IMR-90 (cell line): Measurements from ENCODE around the gene NDUFAF4. TPM values are rescaled to one million over a fixed set of nuclear protein-coding genes. Genes with fewer than 3 reads are reported as not detected.

Source experiments
- ATAC-seq: fragments of 200-7000 bp; cut with Tn5 transposase; 2 replicates; pipeline ENCODE4 v1.9.1; 2020; ENCODE audit warnings: low read depth, mild to moderate bottlenecking, moderate library complexity
- BruUV-seq: library from RNA; stranded (reverse); fragments of 400-500 nt; replicated peaks from 2 replicates; lab custom pipeline; 2021; lab: Mats Ljungman, UMichigan
- CTCF ChIA-PET: fragments of 300-600 bp; formaldehyde crosslinking; extraction: SDS; loops from one replicate; lab custom pipeline; 2021; ENCODE audit warnings: antibody characterized with exemption; lab: Yijun Ruan, JAX
- POLR2A ChIA-PET: fragments of 300-600 bp; sonication (Branson Sonifier 250); formaldehyde crosslinking; loops from one replicate; lab custom pipeline; 2022; ENCODE audit warnings: antibody characterized with exemption; ENCODE audit not compliant: unreplicated experiment; lab: Charles Lee
- DNase-seq: peaks from one replicate; pipeline ENCODE4 v3.0.0; 2013
- H2AFZ ChIP-seq: replicated peaks from 2 replicates; pipeline ENCODE3; 2013; ENCODE audit warnings: low read length, mild to moderate bottlenecking; ENCODE audit not compliant: poor library complexity
- H2AK5ac ChIP-seq: 2 replicates; pipeline ENCODE4 v1.6.1; 2013; ENCODE audit warnings: low read depth, low read length, inconsistent platforms
- H2AK9ac ChIP-seq: replicated peaks from 2 replicates; pipeline ENCODE3; 2013; ENCODE audit warnings: mild to moderate bottlenecking, low read depth, low read length, moderate library complexity; ENCODE audit not compliant: poor library complexity
- H2BK120ac ChIP-seq: 2 replicates; pipeline ENCODE4 v1.6.1; 2013; ENCODE audit warnings: low read depth, low read length, inconsistent platforms
- H2BK15ac ChIP-seq: 3 replicates; pipeline ENCODE4 v1.6.1; 2013; ENCODE audit warnings: low read depth, low read length, inconsistent platforms
- H2BK20ac ChIP-seq: 2 replicates; pipeline ENCODE4 v1.6.1; 2013; ENCODE audit warnings: low read depth, mild to moderate bottlenecking, inconsistent platforms, low read length, moderate library complexity
- H2BK5ac ChIP-seq: 2 replicates; pipeline ENCODE4 v1.6.1; 2013; ENCODE audit warnings: mild to moderate bottlenecking, low read depth, low read length, inconsistent platforms; ENCODE audit not compliant: poor library complexity, severe bottlenecking
- H3K14ac ChIP-seq: replicated peaks from 2 replicates; pipeline ENCODE4 v1.6.1; 2013; ENCODE audit warnings: low read depth, low read length, inconsistent platforms
- H3K18ac ChIP-seq: 2 replicates; pipeline ENCODE4 v1.6.1; 2013; ENCODE audit warnings: low read depth, low read length, control low read depth
- H3K23ac ChIP-seq: 2 replicates; pipeline ENCODE4 v1.6.1; 2013; ENCODE audit warnings: low read depth, low read length, inconsistent platforms
- H3K27ac ChIP-seq: 2 replicates; pipeline ENCODE4 v1.5.1; 2013; ENCODE audit warnings: mild to moderate bottlenecking, control low read depth, low read length; ENCODE audit not compliant: insufficient read depth
- H3K27me3 ChIP-seq: 2 replicates; pipeline ENCODE4 v1.6.1; 2013; ENCODE audit warnings: low read length; ENCODE audit not compliant: control insufficient read depth, insufficient read depth
- H3K36me3 ChIP-seq: 2 replicates; pipeline ENCODE4 v1.6.1; 2013; ENCODE audit warnings: low read length, mixed read lengths; ENCODE audit not compliant: control insufficient read depth, insufficient read depth
- H3K4ac ChIP-seq: 2 replicates; pipeline ENCODE4 v1.6.1; 2013; ENCODE audit warnings: low read depth, low read length, inconsistent platforms
- H3K4me1 ChIP-seq: 2 replicates; pipeline ENCODE4 v1.6.1; 2013; ENCODE audit warnings: low read length, mixed read lengths; ENCODE audit not compliant: control insufficient read depth, insufficient read depth
- H3K4me2 ChIP-seq: 2 replicates; pipeline ENCODE4 v1.6.1; 2013; ENCODE audit warnings: low read depth, mild to moderate bottlenecking, control low read depth, low read length, moderate library complexity
- H3K4me3 ChIP-seq: 2 replicates; pipeline ENCODE4 v1.5.1; 2013; ENCODE audit warnings: low read depth, mild to moderate bottlenecking, control low read depth, low read length, moderate library complexity; ENCODE audit not compliant: insufficient read depth
- H3K56ac ChIP-seq: 2 replicates; pipeline ENCODE4 v1.6.1; 2013; ENCODE audit warnings: low read length, inconsistent platforms; ENCODE audit not compliant: insufficient read depth; ENCODE audit errors: extremely low read depth
- H3K79me1 ChIP-seq, 2 experiments: 2 replicates each; pipeline ENCODE4 v1.6.1; 2013; ENCODE audit warnings: low read length in 2 of 2, inconsistent platforms in 1 of 2, low read depth in 1 of 2
- H3K9ac ChIP-seq: 2 replicates; pipeline ENCODE4 v1.6.1; 2013; ENCODE audit warnings: low read depth, low read length, control low read depth
- H3K9me1 ChIP-seq: 2 replicates; pipeline ENCODE4 v1.6.1; 2013; ENCODE audit warnings: low read length, inconsistent platforms; ENCODE audit not compliant: insufficient read depth
- H3K9me3 ChIP-seq: 2 replicates; pipeline ENCODE4 v1.6.1; 2013; ENCODE audit warnings: low read length; ENCODE audit not compliant: control insufficient read depth, insufficient read depth
- H4K20me1 ChIP-seq: 2 replicates; pipeline ENCODE4 v1.6.1; 2013; ENCODE audit warnings: low read length, inconsistent platforms; ENCODE audit not compliant: insufficient read depth
- H4K5ac ChIP-seq: 2 replicates; pipeline ENCODE4 v1.6.1; 2013; ENCODE audit warnings: mild to moderate bottlenecking, low read depth, low read length, control low read depth
- H4K8ac ChIP-seq, 2 experiments: 2 replicates each; pipeline ENCODE4 v1.6.1; 2013; ENCODE audit warnings: low read depth in 2 of 2, low read length in 2 of 2, control low read depth in 1 of 2, inconsistent platforms in 1 of 2
- H4K91ac ChIP-seq: 2 replicates; pipeline ENCODE4 v1.6.1; 2013; ENCODE audit warnings: low read depth, low read length, inconsistent platforms; ENCODE audit not compliant: insufficient read depth
- SMC3 ChIP-seq: fragments of 150-350 bp; IDR thresholded peaks from 2 replicates; pipeline ENCODE4 v1.6.1; 2016; ENCODE audit warnings: low read depth, mild to moderate bottlenecking, antibody characterized with exemption, low read length, moderate library complexity
- WGBS, 2 experiments: methylation state at CpG; one replicate each; pipeline versions ENCODE4 v1.1.5 to v1.1.7; 2013; ENCODE audit warnings: missing lambda C conversion rate in 2 of 2; ENCODE audit not compliant: insufficient read length in 1 of 2; ENCODE audit errors: extremely low coverage in 2 of 2; 5-methylcytosine and 5-hydroxymethylcytosine counted together
- dilution Hi-C: fragments of 300-500 bp; cut with HindIII; formaldehyde crosslinking; loops from one replicate; pipeline ENCODE4 v1.14.3; 2018; ENCODE audit warnings: low sequenced_read_pairs; ENCODE audit not compliant: unreplicated experiment
- in situ Hi-C: fragments of 300-500 bp; cut with MboI; formaldehyde crosslinking; loops from 3 replicates; pipeline ENCODE4 v1.14.3; 2019; ENCODE audit warnings: low sequenced_read_pairs, inconsistent platforms, mixed read lengths
- intact Hi-C: fragments of 100-400 bp; cut with micrococcal nuclease; formaldehyde crosslinking; loops from 2 replicates; pipeline ENCODE4 v1.10.0; 2022
- polyA plus RNA-seq, 3 experiments: library from polyadenylated mRNA; depleted of rRNA; stranded (reverse); fragments of >200 nt; gene quantifications; 2 replicates each; pipeline ENCODE4 v1.2.3, GENCODE V29; 2012; ENCODE audit warnings: low replicate concordance in 1 of 3
- total RNA-seq: library from RNA; depleted of rRNA; stranded (reverse); fragments of >200 nt; gene quantifications from 2 replicates; pipeline ENCODE4 v1.2.3, GENCODE V29; 2012

Gene NDUFAF4
- total and polyA plus RNA-seq, 2 of the 4 experiments (the other 2 are of a cell fraction) = 6.3 to 13.4 TPM

DNA sequence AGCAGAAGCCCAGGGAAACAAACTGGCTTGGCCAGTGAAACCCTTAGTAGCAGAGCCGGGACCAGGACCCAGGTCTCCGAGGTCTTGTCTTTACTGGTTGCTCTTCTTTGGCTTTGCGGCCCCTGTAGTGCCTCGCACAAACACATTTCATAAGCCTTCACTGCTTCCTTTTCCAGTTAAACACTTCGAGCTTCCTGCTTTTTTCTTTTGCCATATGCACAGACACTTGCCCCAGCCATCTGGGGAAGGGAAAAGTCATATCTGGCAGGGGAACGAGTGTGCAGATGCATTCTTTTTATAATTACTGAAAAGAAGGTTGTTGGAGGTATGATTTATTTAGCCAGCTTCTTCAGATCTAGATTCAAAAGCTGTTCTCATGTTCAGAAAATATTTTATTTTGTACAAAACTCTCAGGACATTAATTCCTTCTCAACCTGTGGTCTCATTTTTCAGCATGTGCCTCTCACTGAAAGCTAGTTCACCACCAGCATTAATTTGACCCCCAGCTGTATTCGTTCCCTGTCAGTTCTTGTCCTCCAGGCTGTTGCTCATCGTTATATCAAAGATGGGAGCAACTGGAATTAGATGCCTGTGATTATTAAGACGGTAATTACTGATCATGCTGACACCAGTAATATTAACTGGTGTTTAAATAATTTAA is 46.0 kb upstream of the NDUFAF4 start:
- H3K18ac ChIP-seq = no peak overlapping the region
- no peak overlapping the region for H3K56ac ChIP-seq
- H4K8ac ChIP-seq = no peak overlapping the region
- no peaks in the 10 kb centered on the region for H3K9me1 ChIP-seq
- H3K4me3 ChIP-seq = no peak overlapping the region
- CTCF ChIA-PET = no interaction called here
- no peak overlapping the region for H2AK9ac ChIP-seq
- no peak overlapping the region for H3K23ac ChIP-seq
- no peaks in the 10 kb centered on the region for H3K79me1 ChIP-seq
- no peak overlapping the region for H4K5ac ChIP-seq
- in situ Hi-C loops = no loop called here
- H3K4me2 ChIP-seq = no peak overlapping the region
- dilution Hi-C loops = no loop called here
- no peaks in the 10 kb centered on the region for H3K4me1 ChIP-seq
- ATAC-seq (no peak), DNase-seq (no peak)
- no peak overlapping the region for H3K14ac ChIP-seq
- H2BK20ac ChIP-seq = no peak overlapping the region
- TF ChIP-seq SMC3 = no peak
- POLR2A ChIA-PET = no interaction called here
- no peak overlapping the region for H3K9ac ChIP-seq
- H4K20me1 ChIP-seq = no peaks in the 10 kb centered on the region
- no peaks in the 10 kb centered on the region for H3K9me3 ChIP-seq
- intact Hi-C loops = no loop called here
- H2AFZ ChIP-seq = no peak overlapping the region
- H2BK5ac ChIP-seq = no peak overlapping the region
- H4K91ac ChIP-seq = no peak overlapping the region
- H2BK120ac ChIP-seq = no peak overlapping the region
- no peaks in the 10 kb centered on the region for H3K27me3 ChIP-seq
- H3K36me3 ChIP-seq = no peaks in the 10 kb centered on the region
- no TSS peak for BruUV-seq
- no peak overlapping the region for H2AK5ac ChIP-seq
- no peak overlapping the region for H3K27ac ChIP-seq
- WGBS, 2 experiments = 40% methylated on average over 2 of the region's 9 CpGs; no CpG with 5 or more reads in 1 of the 2 experiments
- H3K4ac ChIP-seq = no peak overlapping the region
- H2BK15ac ChIP-seq = no peak overlapping the region
